22Rv1 (cell line): ENCODE data around the gene CNN3.

Experiments
- CTCF ChIP-seq: fragments of 450-650 bp; IDR thresholded peaks from 2 replicates; pipeline ENCODE4 v1.5.1; 2017; ENCODE audit warnings: mild to moderate bottlenecking
- ZFX ChIP-seq: fragments of 450-650 bp; IDR thresholded peaks from 2 replicates; pipeline ENCODE4 v1.6.1; 2017; ENCODE audit warnings: antibody characterized with exemption, borderline replicate concordance

GRCh38 chr1:94899756-94900155 is 27.2 kb downstream of the CNN3 start:
- TF ChIP-seq CTCF, result no peak
- TF ChIP-seq ZFX, result no peak
